ENCODE results near the gene TROAP. TPM values are rescaled to one million over a fixed set of nuclear protein-coding genes. Genes with fewer than 3 reads are reported as not detected.

The TROAP gene
- polyA plus RNA-seq, 3 donors = 0.05 TPM; not detected in 2

GRCh38 chr12:49330631-49331379, 7.8 kb downstream of the TROAP start:
- no peak for DNase-seq
- Mint-ChIP-seq H3K9me3 (peaks cover 0 to 15% (median 6%) of the 10 kb centered on the region in 7 donors), H3K4me1 (peaks cover 19% of the 10 kb centered on the region), H3K4me3 (no peak overlapping the region), H3K27me3 (ENCODE audit: low read depth in 3 of 3) (peaks cover 43 to 52% (median 45%) of the 10 kb centered on the region in 3 donors), H3K36me3 (peaks cover 58 to 68% of the 10 kb centered on the region in 2 donors), H3K27ac (no peak overlapping the region)
- intact Hi-C loops (cut with micrococcal nuclease) = no loop called here
- no peak overlapping the region for H3K4me3 ChIP-seq (replicated peaks in 1 of 3; ENCODE audit: low read depth in 2 of 3, low read length in 3 of 3)
- H4K20me1 ChIP-seq (ENCODE audit: insufficient read depth, low read length) = no peaks in the 10 kb centered on the region
- no peak overlapping the region for H3K9ac ChIP-seq (ENCODE audit: insufficient read depth, low read length, poor library complexity, severe bottlenecking)
- H3K4me1 ChIP-seq (ENCODE audit: control insufficient read depth in 1 of 2, insufficient read depth in 2 of 2, low read length in 2 of 2) = peaks cover 2 to 6% of the 10 kb centered on the region in 2 donors
- H3K27me3 ChIP-seq (ENCODE audit: control insufficient read depth in 2 of 2, insufficient read depth in 2 of 2, low read length in 2 of 2) = peaks cover 33 to 39% of the 10 kb centered on the region in 2 donors
- peaks cover 22 to 54% of the 10 kb centered on the region in 2 donors for H3K36me3 ChIP-seq (replicated peaks in 1 of 2; ENCODE audit: control insufficient read depth in 1 of 2, insufficient read depth in 2 of 2, low read length in 2 of 2)
- no peak overlapping the region for H2AFZ ChIP-seq (ENCODE audit: insufficient read depth, low read depth, low read length, poor library complexity, severe bottlenecking)
- TF ChIP-seq, protein P1, sequence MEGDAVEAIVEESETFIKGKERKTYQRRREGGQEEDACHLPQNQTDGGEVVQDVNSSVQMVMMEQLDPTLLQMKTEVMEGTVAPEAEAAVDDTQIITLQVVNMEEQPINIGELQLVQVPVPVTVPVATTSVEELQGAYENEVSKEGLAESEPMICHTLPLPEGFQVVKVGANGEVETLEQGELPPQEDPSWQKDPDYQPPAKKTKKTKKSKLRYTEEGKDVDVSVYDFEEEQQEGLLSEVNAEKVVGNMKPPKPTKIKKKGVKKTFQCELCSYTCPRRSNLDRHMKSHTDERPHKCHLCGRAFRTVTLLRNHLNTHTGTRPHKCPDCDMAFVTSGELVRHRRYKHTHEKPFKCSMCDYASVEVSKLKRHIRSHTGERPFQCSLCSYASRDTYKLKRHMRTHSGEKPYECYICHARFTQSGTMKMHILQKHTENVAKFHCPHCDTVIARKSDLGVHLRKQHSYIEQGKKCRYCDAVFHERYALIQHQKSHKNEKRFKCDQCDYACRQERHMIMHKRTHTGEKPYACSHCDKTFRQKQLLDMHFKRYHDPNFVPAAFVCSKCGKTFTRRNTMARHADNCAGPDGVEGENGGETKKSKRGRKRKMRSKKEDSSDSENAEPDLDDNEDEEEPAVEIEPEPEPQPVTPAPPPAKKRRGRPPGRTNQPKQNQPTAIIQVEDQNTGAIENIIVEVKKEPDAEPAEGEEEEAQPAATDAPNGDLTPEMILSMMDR (IDR thresholded peaks at IDR 0.05) = no peak
- peaks cover 0 to 12% of the 10 kb centered on the region in 2 donors for H3K9me3 ChIP-seq (replicated peaks in 1 of 2; ENCODE audit: control insufficient read depth in 1 of 2, insufficient read depth in 1 of 2, low read length in 2 of 2)
- no peak overlapping the region for H3K4me2 ChIP-seq (replicated peaks; ENCODE audit: extremely low read depth, low read length, poor library complexity, severe bottlenecking)
- 89% methylated on average over 10 of the region's 14 CpGs for WGBS (ENCODE audit: insufficient coverage)
- no peak overlapping the region for H3K27ac ChIP-seq (ENCODE audit: low read depth in 1 of 2, low read length in 2 of 2)
- H3K79me2 ChIP-seq (ENCODE audit: insufficient read depth, low read length) = no peaks in the 10 kb centered on the region

- H3K4me1 Mint-ChIP-seq = peaks cover 21% of the 10 kb centered on the region
- peaks cover 4 to 11% of the 10 kb centered on the region in 2 donors for H3K4me1 ChIP-seq (ENCODE audit: control insufficient read depth in 1 of 2, insufficient read depth in 2 of 2, low read length in 2 of 2)
- H3K79me2 ChIP-seq (ENCODE audit: insufficient read depth, low read length) = no peaks in the 10 kb centered on the region
- peaks cover 0 to 15% (median 7%) of the 10 kb centered on the region in 7 donors for H3K9me3 Mint-ChIP-seq
- H3K9me3 ChIP-seq (replicated peaks in 1 of 2; ENCODE audit: control insufficient read depth in 1 of 2, insufficient read depth in 1 of 2, low read length in 2 of 2) = peaks cover 0 to 12% of the 10 kb centered on the region in 2 donors
- no peak overlapping the region for H3K9ac ChIP-seq (ENCODE audit: insufficient read depth, low read length, poor library complexity, severe bottlenecking)
- TF ChIP-seq, protein P1 (IDR thresholded peaks at IDR 0.05) = peak; percentile 54
- no peaks in the 10 kb centered on the region for H4K20me1 ChIP-seq (ENCODE audit: insufficient read depth, low read length)
- DNase-seq = no peak
- H3K36me3 ChIP-seq (replicated peaks in 1 of 2; ENCODE audit: control insufficient read depth in 1 of 2, insufficient read depth in 2 of 2, low read length in 2 of 2) = peaks cover 22 to 46% of the 10 kb centered on the region in 2 donors
- H3K4me3 Mint-ChIP-seq = peak overlapping the region in 1 of 2 donors; percentile 81
- H3K4me2 ChIP-seq (replicated peaks; ENCODE audit: extremely low read depth, low read length, poor library complexity, severe bottlenecking) = no peak overlapping the region
- no peak overlapping the region for H3K27ac ChIP-seq (ENCODE audit: low read depth in 1 of 2, low read length in 2 of 2)
- H3K27me3 Mint-ChIP-seq (ENCODE audit: low read depth in 3 of 3) = peaks cover 47 to 60% (median 51%) of the 10 kb centered on the region in 3 donors
- no peak overlapping the region for H3K27ac Mint-ChIP-seq
- no peak overlapping the region for H2AFZ ChIP-seq (ENCODE audit: insufficient read depth, low read depth, low read length, poor library complexity, severe bottlenecking)
- peaks cover 57 to 60% of the 10 kb centered on the region in 2 donors for H3K36me3 Mint-ChIP-seq
- no peak overlapping the region for H3K4me3 ChIP-seq (replicated peaks in 1 of 3; ENCODE audit: low read depth in 2 of 3, low read length in 3 of 3)
- H3K27me3 ChIP-seq (ENCODE audit: control insufficient read depth in 2 of 2, insufficient read depth in 2 of 2, low read length in 2 of 2) = peaks cover 41 to 47% of the 10 kb centered on the region in 2 donors
- intact Hi-C loops (cut with micrococcal nuclease) = no loop called here
- 63% methylated on average over 10 of the region's 11 CpGs for WGBS (ENCODE audit: insufficient coverage)
Measured at GRCh38 chr12:49331380-49332222, 8.5 kb downstream of the TROAP start.

Measured in CD14-positive monocyte (primary cell).